HG03469 (cell line): ENCODE results near the gene THRB.

ENCODE experiments used
- ATAC-seq: cut with Tn5 transposase; IDR thresholded peaks from one replicate; pipeline ENCODE4 v1.9.1; 2021; ENCODE audit warnings: mild to moderate bottlenecking, moderate library complexity, moderate number of reproducible peaks; ENCODE audit not compliant: unreplicated experiment

Gene THRB

DNA sequence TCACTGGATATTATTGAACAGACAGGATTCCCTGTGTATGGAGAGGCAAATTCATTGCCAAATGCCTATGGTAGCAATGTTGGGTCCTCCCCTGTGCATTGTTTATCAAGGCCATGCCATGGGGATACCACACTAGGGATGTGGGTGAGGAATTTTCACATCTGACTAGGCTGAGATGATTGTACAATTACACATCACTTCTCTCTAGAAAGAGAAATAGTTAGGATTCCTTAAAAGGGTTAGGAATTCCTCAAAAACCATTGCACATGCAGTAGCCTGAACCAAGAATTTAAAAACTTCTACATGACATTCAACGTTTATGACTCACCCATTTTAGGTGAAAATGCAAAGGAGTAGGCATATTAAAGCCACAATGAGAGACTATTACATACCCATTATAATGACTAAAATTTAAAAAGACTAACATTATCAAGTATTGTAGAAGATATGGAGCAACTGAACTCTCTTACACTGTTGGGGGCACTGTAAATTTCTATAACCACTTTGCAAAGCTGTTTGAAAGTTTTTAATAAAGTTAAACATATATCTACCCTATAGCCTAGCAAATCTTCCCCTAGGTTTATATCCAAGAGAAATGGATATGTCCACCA is 175.9 kb downstream of the THRB start:
- ATAC-seq, result no peak

DNA sequence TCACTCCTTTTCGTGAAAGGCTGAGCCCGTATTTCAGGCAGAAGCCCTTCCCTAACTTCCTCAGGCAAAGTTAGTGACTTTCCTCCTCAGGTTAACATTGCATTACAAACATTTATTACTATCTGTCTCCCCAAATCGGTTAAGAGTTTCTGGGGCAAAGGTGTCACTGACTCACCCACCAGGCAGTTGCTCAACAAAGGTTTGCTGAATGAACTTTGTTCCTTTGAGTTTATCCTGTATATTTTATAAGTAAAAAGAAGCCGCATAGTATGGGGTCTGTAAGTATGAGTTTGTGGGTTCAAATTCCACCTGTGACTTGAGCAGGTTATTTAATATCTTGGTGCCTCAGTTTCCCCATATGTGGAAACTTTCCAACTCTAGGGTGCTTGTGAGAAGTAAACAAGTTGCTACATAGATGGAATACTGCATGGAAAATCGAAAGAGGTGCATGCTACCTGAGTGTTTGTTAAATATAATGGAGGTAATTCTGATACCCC is 177.7 kb downstream of the THRB start:
- no peak for ATAC-seq

DNA sequence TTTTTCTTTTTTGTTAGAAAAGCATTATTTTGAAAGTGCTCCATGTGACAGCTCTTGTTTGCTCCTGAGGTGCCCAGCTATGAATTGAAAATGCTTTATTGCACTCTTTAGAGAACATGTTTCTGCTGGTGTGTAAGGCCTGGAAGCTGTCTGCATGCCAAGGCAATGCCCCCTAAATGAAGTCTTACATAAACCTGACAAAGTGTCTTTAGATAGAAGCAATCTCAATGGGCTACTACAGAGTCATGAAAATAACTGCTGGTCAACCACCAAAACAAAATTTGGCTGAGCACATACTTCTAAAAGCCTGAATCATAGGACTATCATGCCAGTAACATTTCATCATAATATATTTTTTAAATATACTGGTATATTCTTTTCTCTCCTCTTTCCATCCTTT is 178.7 kb downstream of the THRB start:
- no peak for ATAC-seq

DNA sequence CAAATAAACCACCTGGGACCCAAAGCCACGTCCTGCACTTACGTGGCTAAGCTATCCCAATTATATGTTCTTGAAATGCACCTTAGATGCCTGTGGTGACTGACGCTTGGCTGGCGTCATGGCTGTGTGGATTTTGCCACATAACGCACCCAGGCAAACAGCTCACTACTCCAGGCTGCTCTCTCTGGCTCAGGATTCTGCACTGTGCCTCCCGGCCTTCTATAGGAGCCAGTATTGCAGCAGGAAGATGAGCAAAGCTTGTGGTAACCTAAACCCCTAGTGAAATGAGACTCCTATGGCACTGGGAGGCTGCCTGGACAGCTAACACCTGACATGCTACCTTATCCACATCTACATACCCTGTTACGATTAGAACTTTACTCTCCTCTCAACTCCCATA is 179.3 kb downstream of the THRB start:
- ATAC-seq, result no peak

DNA sequence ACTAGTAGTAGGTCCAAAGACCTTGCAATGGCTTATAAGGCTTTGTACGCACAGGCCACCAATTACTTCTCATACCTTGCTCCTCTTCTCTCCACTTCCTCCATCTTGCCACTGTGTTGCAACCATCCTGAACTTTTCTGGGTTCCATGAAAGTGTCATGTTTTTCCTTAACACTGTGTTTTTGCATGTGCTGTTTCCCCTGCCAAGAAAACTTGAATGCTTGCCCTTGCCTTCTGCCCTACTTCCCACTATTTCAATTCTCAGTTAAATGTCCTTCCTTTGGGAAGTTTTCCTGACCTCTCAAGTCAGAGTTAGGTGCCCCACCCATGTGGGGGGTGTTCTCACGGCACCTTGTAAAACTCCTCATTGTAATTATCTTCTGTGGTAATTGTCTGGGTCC is 182.8 kb downstream of the THRB start:
- ATAC-seq, result no peak

- ATAC-seq, result no peak
These were observed 183.8 kb downstream of the THRB start for GRCh38 chr3:24310887-24311286.

DNA sequence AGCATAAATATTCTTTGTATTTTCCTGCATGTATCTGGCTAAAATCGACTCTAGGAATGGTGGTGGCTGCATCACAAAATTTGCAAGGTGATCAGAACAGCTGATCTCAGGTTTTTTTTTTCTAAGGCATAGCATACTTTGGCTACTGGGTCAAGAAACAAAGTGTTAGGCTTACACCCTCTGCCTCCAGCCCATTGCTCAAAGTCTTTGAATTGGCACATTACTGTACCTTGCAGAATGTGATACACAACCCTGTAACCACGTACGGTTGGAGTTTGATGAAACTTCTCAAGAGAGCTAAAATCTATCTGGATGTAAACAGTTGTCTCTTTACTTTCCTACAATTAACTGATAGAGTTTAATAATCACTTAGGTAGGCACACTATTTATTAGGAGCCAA is 188.1 kb downstream of the THRB start:
- ATAC-seq, result no peak

DNA sequence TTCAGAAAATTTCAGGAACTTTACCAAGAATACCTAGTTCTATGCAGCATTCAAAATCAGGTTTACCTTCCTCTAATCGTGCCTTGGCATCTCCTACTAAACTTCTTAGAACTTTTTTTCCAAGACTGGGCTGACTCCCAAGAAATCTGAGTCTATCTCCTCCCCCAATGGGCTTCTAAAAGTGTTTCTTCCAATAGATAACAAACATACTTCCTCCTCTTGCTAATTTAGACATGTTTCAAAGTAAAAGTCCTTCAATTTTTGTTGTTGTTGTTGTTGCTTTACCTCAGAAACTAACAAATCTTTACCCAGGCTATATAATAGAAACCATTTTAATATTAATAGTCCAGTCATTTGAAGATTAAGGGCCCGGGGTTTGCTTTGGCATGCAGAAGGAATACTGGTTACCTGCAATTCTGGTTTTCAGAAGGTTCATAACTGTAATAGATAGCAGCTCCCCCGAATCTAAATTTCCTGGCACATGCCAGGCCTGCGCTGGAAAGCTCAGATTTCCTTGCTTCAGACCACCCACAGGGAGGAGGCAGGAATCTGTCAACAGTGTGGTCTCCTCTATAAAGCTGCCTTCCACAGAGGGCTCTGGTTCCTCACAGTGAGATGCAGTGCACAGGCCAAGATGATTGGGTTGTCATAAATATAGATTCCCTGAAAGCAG is 188.7 kb downstream of the THRB start:
- no peak for ATAC-seq

GRCh38 chr3:24303057-24303754 is 191.4 kb downstream of the THRB start:
- no peak for ATAC-seq

DNA sequence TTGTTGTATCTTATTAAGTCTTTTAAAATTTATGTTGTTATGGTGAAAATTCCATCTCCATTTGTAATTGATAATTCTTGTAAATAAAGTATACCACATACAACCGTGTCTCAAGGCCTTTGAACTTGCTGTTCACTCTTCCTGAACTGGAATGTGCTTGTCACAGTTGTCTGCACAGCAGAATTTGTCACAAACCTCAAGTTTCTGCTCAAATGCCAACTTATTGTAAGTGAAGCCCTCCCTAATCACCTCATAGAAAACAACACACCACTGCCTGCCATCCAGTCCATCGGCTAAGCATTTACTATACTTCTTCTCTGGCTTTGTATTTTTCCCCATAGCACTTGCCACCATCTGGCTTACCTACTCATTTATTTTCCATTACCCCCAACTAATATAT is 192.3 kb downstream of the THRB start:
- no peak for ATAC-seq

GRCh38 chr3:24300949-24301348 is 193.7 kb downstream of the THRB start:
- ATAC-seq, result no peak

- ATAC-seq, result no peak
These were observed 194.6 kb downstream of the THRB start for GRCh38 chr3:24299806-24300626.

- ATAC-seq, result no peak
These were observed 195.3 kb downstream of the THRB start for GRCh38 chr3:24299246-24299805.

DNA sequence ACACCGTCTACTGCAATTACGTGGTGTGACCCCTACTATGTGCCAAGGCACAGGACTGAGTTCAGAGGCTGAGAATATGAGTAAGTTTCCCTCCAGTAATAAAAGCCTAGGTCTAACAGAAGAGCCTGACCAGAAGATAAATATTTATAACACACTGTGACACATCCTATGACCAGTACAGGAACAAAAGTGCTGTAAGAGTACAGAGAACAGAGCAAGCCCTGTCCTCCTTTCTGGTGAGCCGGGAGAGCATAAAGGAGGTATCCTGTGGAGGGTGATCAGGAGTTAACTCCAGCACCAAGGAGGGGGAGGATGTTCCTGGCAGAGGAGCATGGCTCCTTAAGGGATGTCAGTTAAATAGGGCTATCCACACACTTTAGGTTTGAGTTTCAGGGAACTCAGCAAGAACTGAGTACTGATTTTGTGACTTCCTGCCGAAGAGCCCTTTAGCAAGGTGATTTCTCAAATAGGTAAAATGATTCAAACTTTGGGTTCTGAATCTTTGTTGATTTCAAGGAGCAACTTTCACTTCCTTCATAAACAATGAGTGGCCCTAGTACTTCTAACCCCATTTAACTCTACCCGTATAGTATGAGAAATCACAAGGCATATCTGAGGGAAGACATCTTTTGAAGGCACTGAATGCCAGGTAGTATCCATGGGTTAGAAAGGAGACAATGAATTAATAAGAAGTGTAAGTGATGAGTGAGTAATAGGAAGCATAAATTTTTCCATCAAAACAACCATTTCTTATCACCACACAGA is 198.0 kb downstream of the THRB start:
- ATAC-seq, result no peak

- ATAC-seq, result no peak
These were observed 200.5 kb downstream of the THRB start for GRCh38 chr3:24294150-24294549.

DNA sequence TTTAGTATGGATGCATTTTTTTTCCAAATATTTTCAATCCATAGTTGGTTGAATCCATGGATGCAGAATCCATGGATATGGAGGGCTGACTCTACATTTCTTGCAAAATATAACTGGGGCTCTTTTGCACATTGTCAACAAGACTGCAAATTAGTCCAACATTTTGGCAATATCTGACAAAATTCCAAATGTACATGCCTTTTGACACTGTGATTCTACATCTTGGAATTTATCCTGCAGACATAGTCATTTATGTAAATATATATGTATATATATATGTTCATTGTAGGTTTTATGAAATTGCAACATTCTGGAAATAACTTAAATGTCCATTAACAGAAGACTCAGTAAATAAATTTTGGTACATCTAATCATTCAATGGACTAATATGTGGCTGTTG is 203.0 kb downstream of the THRB start:
- no peak for ATAC-seq

DNA sequence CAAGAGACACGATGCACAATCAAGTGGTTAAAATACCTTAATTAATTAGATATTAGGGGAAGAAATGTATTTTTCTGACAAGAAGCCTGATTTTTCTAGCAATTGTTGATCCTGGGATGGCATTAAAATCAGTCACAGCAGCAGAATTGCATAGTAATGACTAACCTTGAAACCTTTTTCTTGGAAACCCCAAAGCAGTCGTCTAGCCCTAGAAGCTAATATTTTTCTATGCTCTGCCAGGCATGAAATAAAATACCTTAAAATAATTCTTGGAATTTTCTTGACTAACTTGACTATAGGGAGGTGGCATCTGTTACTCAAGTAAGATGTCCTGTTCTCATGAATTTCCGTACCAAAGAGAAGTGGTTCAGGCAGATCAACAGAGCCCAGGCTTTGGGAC is 204.1 kb downstream of the THRB start:
- ATAC-seq, result no peak

GRCh38 chr3:24288496-24289236 is 206.0 kb downstream of the THRB start:
- ATAC-seq, result no peak

- no peak for ATAC-seq
These were observed 206.7 kb downstream of the THRB start for GRCh38 chr3:24287755-24288450.
